Activated CD4-positive, CD25-positive, alpha-beta regulatory T cell treated with anti-CD3 and anti-CD28 coated beads, Interleukin-2, amount 50 U/mL, for 24 hours (primary cell): ENCODE data around the gene HTRA1.
A peak's percentile ranks its signal among the peaks of the same experiment; 100 is the strongest.

Experiments
- ATAC-seq, 2 donors: fragments of 150-1000 bp; cut with Tn5 transposase; one replicate each; pipeline ENCODE4 v1.10.0; 2021; ENCODE audit warnings: mild to moderate bottlenecking in 1 of 2, moderate library complexity in 1 of 2

The HTRA1 gene

GRCh38 chr10:122461367-122461728 is at the start of gene HTRA1:
Gene HTRA1 (plus strand): TSS chr10:122461553. CDS start chr10:122461653, 100 bp downstream.
- ATAC-seq: no peak

- no peak for ATAC-seq
These were observed 48.0 kb upstream of the HTRA1 start for GRCh38 chr10:122413327-122413726.

- ATAC-seq: peak; percentile 57 to 68
These were observed 43.7 kb upstream of the HTRA1 start for GRCh38 chr10:122417667-122418066.

- ATAC-seq: no peak
These were observed 42.3 kb upstream of the HTRA1 start for GRCh38 chr10:122419016-122419415.

- no peak for ATAC-seq
These were observed 41.3 kb upstream of the HTRA1 start for GRCh38 chr10:122419876-122420623.

GRCh38 chr10:122420624-122421007 is 40.7 kb upstream of the HTRA1 start:
- ATAC-seq: no peak

GRCh38 chr10:122421054-122421625 is 40.2 kb upstream of the HTRA1 start:
- ATAC-seq: no peak

- no peak for ATAC-seq
These were observed 39.6 kb upstream of the HTRA1 start for GRCh38 chr10:122421742-122422141.

- ATAC-seq: peak; percentile 63 to 75
These were observed 38.9 kb upstream of the HTRA1 start for GRCh38 chr10:122422266-122422989.

GRCh38 chr10:122424059-122424458 is 37.3 kb upstream of the HTRA1 start:
- ATAC-seq: no peak

- ATAC-seq: no peak
These were observed 34.5 kb upstream of the HTRA1 start for GRCh38 chr10:122426829-122427228.

- ATAC-seq: no peak
These were observed 34.1 kb upstream of the HTRA1 start for GRCh38 chr10:122427280-122427679.

- no peak for ATAC-seq
These were observed 26.0 kb upstream of the HTRA1 start for GRCh38 chr10:122435212-122435827.

- no peak for ATAC-seq
These were observed 19.4 kb upstream of the HTRA1 start for GRCh38 chr10:122441961-122442360.

- ATAC-seq: no peak
These were observed 15.9 kb upstream of the HTRA1 start for GRCh38 chr10:122445469-122445868.

GRCh38 chr10:122445904-122446303 is 15.4 kb upstream of the HTRA1 start:
- ATAC-seq: no peak

GRCh38 chr10:122446668-122447423 is 14.5 kb upstream of the HTRA1 start:
- ATAC-seq: no peak

GRCh38 chr10:122448600-122448999 is 12.8 kb upstream of the HTRA1 start:
- no peak for ATAC-seq

GRCh38 chr10:122449153-122449552 is 12.2 kb upstream of the HTRA1 start:
- no peak for ATAC-seq

- no peak for ATAC-seq
These were observed 10.9 kb upstream of the HTRA1 start for GRCh38 chr10:122450353-122450990.

- no peak for ATAC-seq
These were observed 7.3 kb upstream of the HTRA1 start for GRCh38 chr10:122454071-122454470.

- ATAC-seq: no peak
These were observed 6.7 kb upstream of the HTRA1 start, which contains the start of gene ARMS2 for GRCh38 chr10:122454603-122455080. Gene ARMS2 (plus strand): TSS chr10:122454653. CDS start chr10:122454728, 75 bp downstream.
